Gastrocnemius medialis (tissue), 4 donors: ENCODE measurements around the gene PLIN1. TPM values are rescaled to one million over a fixed set of nuclear protein-coding genes. Genes with fewer than 3 reads are reported as not detected.

Experiments
- ATAC-seq, 2 donors: fragments of 150-250 bp; one replicate each; pipeline ENCODE4 v1.9.1; 2016
- DNase-seq, 2 donors: peaks; one replicate each; pipeline ENCODE4 v3.0.0-alpha.2; 2019
- H3K27ac ChIP-seq, 4 donors: fragments of 200-600 bp; sonication (generic); 1 replicate in 1 of 4; 2 replicates in 3 of 4; pipeline ENCODE4 v1.5.1; 2016 to 2018; ENCODE audit warnings: mild to moderate bottlenecking in 2 of 4, moderate library complexity in 1 of 4
- H3K27me3 ChIP-seq, 3 donors: fragments of 200-600 bp; sonication (generic) in 2 of 3; 1 replicate in 1 of 3; 2 replicates in 2 of 3; pipeline versions ENCODE4 v1.5.1 to v1.6.0; 2016 to 2019; ENCODE audit warnings: mild to moderate bottlenecking in 1 of 3, moderate library complexity in 1 of 3
- H3K36me3 ChIP-seq, 2 donors: fragments of 200-600 bp; sonication (generic) in 1 of 2; one replicate each; pipeline ENCODE4 v1.5.1; 2017 to 2018
- H3K4me1 ChIP-seq, 2 donors: fragments of 200-600 bp; sonication (generic) in 1 of 2; one replicate each; pipeline ENCODE4 v1.5.1; 2016 to 2017; ENCODE audit warnings: mild to moderate bottlenecking in 2 of 2
- H3K4me3 ChIP-seq, 4 donors: fragments of 200-600 bp; sonication (generic) in 3 of 4; 1 replicate in 1 of 4; 2 replicates in 3 of 4; pipeline ENCODE4 v1.5.1; 2016 to 2019; ENCODE audit warnings: mild to moderate bottlenecking in 2 of 4
- H3K9me3 ChIP-seq, 3 donors: fragments of 200-600 bp; sonication (generic) in 2 of 3; 1 replicate in 1 of 3; 2 replicates in 2 of 3; pipeline ENCODE4 v1.5.1; 2016 to 2019
- POLR2A ChIP-seq, 2 donors: fragments of 450-650 bp; IDR thresholded peaks; one replicate each; pipeline ENCODE4 v1.6.1; 2017; ENCODE audit warnings: antibody characterized with exemption in 2 of 2, mild to moderate bottlenecking in 2 of 2, moderate library complexity in 2 of 2
- in situ Hi-C, 4 donors: fragments of 200-750 bp; cut with MboI; loops; one replicate each; pipeline versions ENCODE4 v1.15.0 to v1.8.0; 2017; ENCODE audit warnings: low sequenced_read_pairs in 4 of 4
- intact Hi-C: fragments of 100-400 bp; cut with DNase I; formaldehyde crosslinking; loops from one replicate; pipeline ENCODE4 v1.15.1; 2023; ENCODE audit warnings: low total_unique reads
- total RNA-seq, 4 donors: library from RNA; depleted of rRNA; stranded (reverse); fragments of >200 nt; gene quantifications; one replicate each; pipeline versions ENCODE4 v1.1.0 to v1.2.3, GENCODE V29; 2016
- TF ChIP-seq, protein P1 (sequence below), 5 experiments: fragments of 450-650 bp in 3 of 5; fragments of 200-600 bp in 2 of 5; sonication (generic) in 2 of 5; IDR thresholded peaks in 4 of 5; conservative IDR thresholded peaks in 1 of 5; 1 replicate in 4 of 5; 2 replicates in 1 of 5; pipeline ENCODE4 v1.5.1; 2016 to 2019; ENCODE audit warnings: antibody characterized with exemption in 5 of 5, mild to moderate bottlenecking in 3 of 5, moderate library complexity in 3 of 5

PLIN1 gene
- total RNA-seq, 4 donors from 2014 or later: 1.8 to 17.9 (median 6.3) TPM

DNA sequence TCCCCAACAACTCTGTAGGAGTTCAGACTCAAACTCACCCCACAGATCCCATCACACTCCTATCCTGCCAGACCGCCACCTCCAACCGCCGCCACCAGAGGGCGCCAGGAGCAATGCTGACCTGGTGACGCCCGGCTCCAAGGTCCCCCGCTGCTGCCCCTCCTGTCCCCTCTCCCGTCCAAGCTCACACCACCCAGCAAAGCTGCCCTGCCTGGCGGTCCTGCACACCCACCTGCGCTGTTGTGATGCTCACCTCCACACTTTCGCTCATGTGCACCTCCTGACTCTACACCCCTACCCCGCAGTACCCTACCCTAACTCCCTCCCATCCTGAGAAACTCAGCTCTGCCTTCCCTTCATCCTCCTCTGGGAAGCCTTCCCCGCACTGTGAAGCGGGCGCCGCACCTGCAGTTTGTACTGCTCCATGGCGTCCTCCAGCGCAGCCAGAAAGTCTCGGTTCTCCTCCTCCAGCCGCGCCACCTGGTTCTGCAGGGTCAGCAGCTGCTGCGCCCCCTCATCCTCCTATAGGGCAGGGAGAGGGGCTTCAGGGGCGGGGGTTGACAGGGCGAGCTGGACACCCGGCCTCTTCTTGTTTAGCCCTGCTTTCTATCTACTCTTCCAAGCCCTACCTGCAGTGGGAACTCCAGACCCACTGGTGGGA, 31.8 kb downstream of the PLIN1 start:
- DNase-seq: peak in 1 of 2 donors; percentile 62
- Histone ChIP-seq H3K9me3 (no peaks in the 10 kb centered on the region), H3K27me3 (no peaks in the 10 kb centered on the region), H3K27ac (no peak overlapping the region), H3K4me3 (no peak overlapping the region), H3K4me1 (peaks cover 0 to 3% of the 10 kb centered on the region in 2 donors), H3K36me3 (no peaks in the 10 kb centered on the region)
- intact Hi-C loops: loop anchor here (1.0 to 10.0 kb wide), 2 partner anchors 47 to 103 kb away; partner anchors contain the start of genes PEX11A and WDR93
- no peak for TF ChIP-seq POLR2A (IDR thresholded peaks at IDR 0.05)
- TF ChIP-seq, protein P1, sequence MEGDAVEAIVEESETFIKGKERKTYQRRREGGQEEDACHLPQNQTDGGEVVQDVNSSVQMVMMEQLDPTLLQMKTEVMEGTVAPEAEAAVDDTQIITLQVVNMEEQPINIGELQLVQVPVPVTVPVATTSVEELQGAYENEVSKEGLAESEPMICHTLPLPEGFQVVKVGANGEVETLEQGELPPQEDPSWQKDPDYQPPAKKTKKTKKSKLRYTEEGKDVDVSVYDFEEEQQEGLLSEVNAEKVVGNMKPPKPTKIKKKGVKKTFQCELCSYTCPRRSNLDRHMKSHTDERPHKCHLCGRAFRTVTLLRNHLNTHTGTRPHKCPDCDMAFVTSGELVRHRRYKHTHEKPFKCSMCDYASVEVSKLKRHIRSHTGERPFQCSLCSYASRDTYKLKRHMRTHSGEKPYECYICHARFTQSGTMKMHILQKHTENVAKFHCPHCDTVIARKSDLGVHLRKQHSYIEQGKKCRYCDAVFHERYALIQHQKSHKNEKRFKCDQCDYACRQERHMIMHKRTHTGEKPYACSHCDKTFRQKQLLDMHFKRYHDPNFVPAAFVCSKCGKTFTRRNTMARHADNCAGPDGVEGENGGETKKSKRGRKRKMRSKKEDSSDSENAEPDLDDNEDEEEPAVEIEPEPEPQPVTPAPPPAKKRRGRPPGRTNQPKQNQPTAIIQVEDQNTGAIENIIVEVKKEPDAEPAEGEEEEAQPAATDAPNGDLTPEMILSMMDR (IDR thresholded peaks at IDR 0.05 in 4 of 5, conservative IDR thresholded peaks at IDR 0.05 in 1 of 5): peak; percentile 63 to 88 (median 77)
- ATAC-seq: peak; percentile 60 to 83
- in situ Hi-C loops: no loop called here

- no peak overlapping the region for H3K4me3 ChIP-seq
- H3K36me3 ChIP-seq: no peaks in the 10 kb centered on the region
- peaks cover 0 to 3% of the 10 kb centered on the region in 2 donors for H3K4me1 ChIP-seq
- H3K27me3 ChIP-seq: no peaks in the 10 kb centered on the region
- H3K27ac ChIP-seq: no peak overlapping the region
- in situ Hi-C loops: no loop called here
- DNase-seq: no peak
- intact Hi-C loops: loop anchor here (1.0 to 10.0 kb wide), 2 partner anchors 48 to 104 kb away; partner anchors contain the start of genes PEX11A and WDR93
- no peak for ATAC-seq
- no peaks in the 10 kb centered on the region for H3K9me3 ChIP-seq
- no peak for TF ChIP-seq POLR2A (IDR thresholded peaks at IDR 0.05)
Measured at GRCh38 chr15:89646416-89647141, 32.6 kb downstream of the PLIN1 start.

DNA sequence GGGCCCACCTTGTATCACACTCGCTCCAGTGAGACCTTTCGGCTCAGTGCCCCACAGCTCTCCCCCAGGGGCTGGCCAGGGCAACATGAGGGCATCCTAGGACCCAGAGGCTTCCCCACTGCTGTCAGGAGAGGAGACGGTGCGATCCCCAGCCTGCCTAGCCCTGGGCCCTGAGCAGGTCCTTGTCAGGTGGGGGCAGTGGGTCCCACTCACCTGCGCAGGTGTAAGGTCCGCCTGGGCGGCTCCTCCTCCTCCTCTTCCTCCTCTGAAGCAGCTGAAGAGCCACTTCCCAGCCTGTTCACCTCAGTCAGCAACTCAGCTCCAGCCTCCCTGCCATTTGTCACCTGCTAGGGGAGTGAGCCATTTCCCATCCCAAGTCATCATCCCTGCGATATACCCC, 33.5 kb downstream of the PLIN1 start:
- TF ChIP-seq POLR2A (IDR thresholded peaks at IDR 0.05): no peak
- TF ChIP-seq, protein P1 (IDR thresholded peaks at IDR 0.05 in 4 of 5, conservative IDR thresholded peaks at IDR 0.05 in 1 of 5): no peak
- Histone ChIP-seq H3K36me3 (no peaks in the 10 kb centered on the region), H3K9me3 (no peaks in the 10 kb centered on the region), H3K27ac (no peak overlapping the region), H3K4me1 (peaks cover 0 to 3% of the 10 kb centered on the region in 2 donors), H3K4me3 (no peak overlapping the region), H3K27me3 (no peaks in the 10 kb centered on the region)
- intact Hi-C loops (loop anchor here (10.0 kb wide), 1 partner anchor 49 kb away; the partner anchor contains the start of genes PEX11A and WDR93), in situ Hi-C loops (no loop called here)
- ATAC-seq (no peak), DNase-seq (no peak)

DNA sequence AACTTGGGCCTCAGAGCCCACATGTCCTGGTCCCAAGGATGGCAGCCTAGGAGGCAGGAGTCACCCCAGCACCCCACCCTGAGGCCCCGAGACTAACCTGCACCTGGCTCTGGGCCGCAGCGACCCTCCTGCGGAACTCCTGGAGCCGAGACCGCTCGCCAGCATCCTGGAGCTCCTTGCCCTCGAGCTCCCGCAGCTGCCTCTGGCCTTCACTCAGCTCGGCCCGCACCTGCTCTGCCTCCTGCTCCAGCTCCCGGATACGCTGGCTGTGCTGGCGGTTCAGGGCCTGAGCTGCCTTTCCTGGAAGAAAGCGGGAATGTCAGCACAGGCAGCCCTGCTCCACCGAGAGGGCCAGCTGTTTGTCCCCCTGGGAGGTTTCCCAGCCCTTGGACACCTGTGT, 37.1 kb downstream of the PLIN1 start:
- Histone ChIP-seq H3K9me3 (no peaks in the 10 kb centered on the region), H3K4me3 (no peak overlapping the region), H3K4me1 (no peaks in the 10 kb centered on the region), H3K27me3 (no peaks in the 10 kb centered on the region), H3K36me3 (no peaks in the 10 kb centered on the region), H3K27ac (no peak overlapping the region)
- DNase-seq (no peak), ATAC-seq (no peak)
- in situ Hi-C loops: no loop called here
- TF ChIP-seq POLR2A (IDR thresholded peaks at IDR 0.05): no peak
- TF ChIP-seq, protein P1 (IDR thresholded peaks at IDR 0.05 in 4 of 5, conservative IDR thresholded peaks at IDR 0.05 in 1 of 5): no peak
- intact Hi-C loops: loop anchor here (10.0 kb wide), 1 partner anchor 53 kb away; the partner anchor contains the start of genes PEX11A and WDR93

DNA sequence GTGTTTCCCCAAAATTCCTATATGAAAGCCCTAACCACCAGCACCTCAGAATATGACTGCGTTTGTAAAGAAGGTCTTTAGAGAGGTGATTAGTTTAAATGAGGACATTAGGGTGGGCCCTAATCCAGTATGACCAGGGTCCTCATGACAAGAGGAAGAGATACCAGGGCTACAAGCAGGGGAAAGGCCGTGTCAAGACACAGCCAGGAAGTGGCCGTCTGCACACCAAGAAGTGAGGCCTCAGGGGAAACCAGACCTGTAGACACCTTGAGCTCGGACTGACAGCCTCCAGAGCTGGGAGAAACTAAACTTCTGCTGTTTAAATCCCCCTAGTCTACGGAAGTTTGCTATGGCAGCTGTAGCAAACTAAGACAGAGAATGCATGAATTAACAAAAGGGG, 38.1 kb downstream of the PLIN1 start:
- Histone ChIP-seq H3K4me3 (no peak overlapping the region), H3K27ac (no peak overlapping the region), H3K4me1 (no peaks in the 10 kb centered on the region), H3K27me3 (no peaks in the 10 kb centered on the region), H3K9me3 (no peaks in the 10 kb centered on the region), H3K36me3 (no peaks in the 10 kb centered on the region)
- ATAC-seq (no peak), DNase-seq (no peak)
- intact Hi-C loops: loop anchor here (10.0 kb wide), 1 partner anchor 54 kb away; the partner anchor contains the start of genes PEX11A and WDR93
- in situ Hi-C loops: no loop called here
- TF ChIP-seq, protein P1 (IDR thresholded peaks at IDR 0.05 in 4 of 5, conservative IDR thresholded peaks at IDR 0.05 in 1 of 5): no peak
- no peak for TF ChIP-seq POLR2A (IDR thresholded peaks at IDR 0.05)
